ENCODE data around the gene TSHZ1. TPM values are rescaled to one million over a fixed set of nuclear protein-coding genes. Genes with fewer than 3 reads are reported as not detected.

The TSHZ1 gene
- total RNA-seq, 1 donor, result 13.4 TPM

DNA sequence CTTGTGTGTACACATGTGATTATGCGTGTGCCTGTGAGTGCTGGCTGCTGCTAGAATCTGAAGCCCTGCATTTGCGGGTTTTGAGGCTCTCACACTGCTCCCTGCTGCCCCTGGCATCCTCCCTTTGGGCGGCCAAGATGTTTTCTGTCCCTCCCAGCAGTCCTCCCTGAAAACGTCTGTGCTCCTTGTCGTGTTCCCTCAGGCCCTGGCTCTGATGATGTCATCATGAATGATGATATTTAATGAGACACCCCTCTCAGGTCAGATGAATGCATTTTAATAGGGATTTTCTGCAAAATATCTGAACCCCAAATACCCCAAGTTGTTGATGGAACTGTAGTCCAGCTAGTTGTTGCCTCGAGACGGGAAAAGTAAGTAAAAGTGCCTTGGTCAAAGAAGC, 73.1 kb downstream of the TSHZ1 start:
- no peak for DNase-seq (ENCODE audit: low read depth)
- TF ChIP-seq, protein P1, sequence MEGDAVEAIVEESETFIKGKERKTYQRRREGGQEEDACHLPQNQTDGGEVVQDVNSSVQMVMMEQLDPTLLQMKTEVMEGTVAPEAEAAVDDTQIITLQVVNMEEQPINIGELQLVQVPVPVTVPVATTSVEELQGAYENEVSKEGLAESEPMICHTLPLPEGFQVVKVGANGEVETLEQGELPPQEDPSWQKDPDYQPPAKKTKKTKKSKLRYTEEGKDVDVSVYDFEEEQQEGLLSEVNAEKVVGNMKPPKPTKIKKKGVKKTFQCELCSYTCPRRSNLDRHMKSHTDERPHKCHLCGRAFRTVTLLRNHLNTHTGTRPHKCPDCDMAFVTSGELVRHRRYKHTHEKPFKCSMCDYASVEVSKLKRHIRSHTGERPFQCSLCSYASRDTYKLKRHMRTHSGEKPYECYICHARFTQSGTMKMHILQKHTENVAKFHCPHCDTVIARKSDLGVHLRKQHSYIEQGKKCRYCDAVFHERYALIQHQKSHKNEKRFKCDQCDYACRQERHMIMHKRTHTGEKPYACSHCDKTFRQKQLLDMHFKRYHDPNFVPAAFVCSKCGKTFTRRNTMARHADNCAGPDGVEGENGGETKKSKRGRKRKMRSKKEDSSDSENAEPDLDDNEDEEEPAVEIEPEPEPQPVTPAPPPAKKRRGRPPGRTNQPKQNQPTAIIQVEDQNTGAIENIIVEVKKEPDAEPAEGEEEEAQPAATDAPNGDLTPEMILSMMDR (IDR thresholded peaks at IDR 0.05; ENCODE audit: insufficient read depth, low read depth, low read length), result no peak
- no peak overlapping the region for H3K4me3 ChIP-seq (ENCODE audit: low read depth, low read length)

DNA sequence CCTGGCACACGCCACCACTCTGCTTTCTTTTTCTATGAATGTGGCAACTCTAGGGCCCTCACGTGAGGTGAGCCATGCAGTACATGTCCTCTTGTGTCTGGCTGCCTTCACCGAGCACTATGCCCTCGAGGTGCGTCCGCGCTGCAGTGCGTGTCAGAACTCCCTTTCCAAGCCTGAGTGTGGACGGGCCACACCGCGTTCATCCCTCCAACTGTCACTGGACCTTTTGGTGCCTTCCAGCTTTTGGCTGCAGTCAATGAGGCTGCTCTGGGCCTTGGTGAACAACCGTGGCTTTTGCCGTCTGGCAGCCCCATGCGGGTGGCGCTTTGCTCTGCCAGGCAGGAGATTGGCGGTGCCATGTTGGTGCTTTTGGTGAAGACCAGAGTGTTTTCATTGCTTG, 74.0 kb downstream of the TSHZ1 start:
- no peak for DNase-seq (ENCODE audit: low read depth)
- no peak overlapping the region for H3K4me3 ChIP-seq (ENCODE audit: low read depth, low read length)
- TF ChIP-seq, protein P1 (IDR thresholded peaks at IDR 0.05; ENCODE audit: insufficient read depth, low read depth, low read length), result no peak

DNA sequence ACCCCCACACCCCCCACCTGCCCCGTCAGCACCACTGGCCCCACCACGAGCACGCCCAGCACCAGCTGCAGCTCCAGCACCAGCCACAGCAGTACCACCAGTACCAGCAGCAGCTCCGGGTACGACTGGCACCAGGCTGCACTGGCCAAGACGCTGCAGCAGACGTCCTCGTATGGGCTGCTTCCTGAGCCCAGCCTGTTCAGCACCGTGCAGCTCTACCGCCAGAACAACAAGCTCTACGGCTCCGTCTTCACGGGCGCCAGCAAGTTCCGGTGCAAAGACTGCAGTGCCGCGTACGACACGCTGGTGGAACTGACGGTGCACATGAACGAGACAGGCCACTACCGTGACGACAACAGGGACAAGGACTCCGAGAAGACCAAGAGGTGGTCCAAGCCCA, 75.3 kb downstream of the TSHZ1 start:
- no peak for DNase-seq (ENCODE audit: low read depth)
- TF ChIP-seq, protein P1 (IDR thresholded peaks at IDR 0.05; ENCODE audit: insufficient read depth, low read depth, low read length), result no peak
- H3K4me3 ChIP-seq (ENCODE audit: low read depth, low read length), result no peak overlapping the region

DNA sequence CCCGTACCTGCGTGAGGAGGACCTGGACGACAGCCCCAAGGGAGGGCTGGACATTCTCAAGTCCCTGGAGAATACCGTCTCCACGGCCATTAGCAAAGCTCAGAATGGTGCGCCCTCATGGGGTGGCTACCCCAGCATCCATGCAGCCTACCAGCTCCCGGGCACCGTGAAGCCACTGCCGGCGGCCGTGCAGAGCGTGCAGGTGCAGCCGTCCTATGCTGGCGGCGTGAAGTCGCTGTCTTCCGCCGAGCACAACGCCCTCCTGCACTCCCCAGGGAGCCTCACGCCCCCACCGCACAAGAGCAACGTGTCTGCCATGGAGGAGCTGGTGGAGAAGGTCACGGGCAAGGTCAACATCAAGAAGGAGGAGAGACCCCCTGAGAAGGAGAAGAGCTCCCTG, 76.4 kb downstream of the TSHZ1 start:
- TF ChIP-seq, protein P1 (IDR thresholded peaks at IDR 0.05; ENCODE audit: insufficient read depth, low read depth, low read length), result no peak
- DNase-seq (ENCODE audit: low read depth), result no peak
- no peak overlapping the region for H3K4me3 ChIP-seq (ENCODE audit: low read depth, low read length)

DNA sequence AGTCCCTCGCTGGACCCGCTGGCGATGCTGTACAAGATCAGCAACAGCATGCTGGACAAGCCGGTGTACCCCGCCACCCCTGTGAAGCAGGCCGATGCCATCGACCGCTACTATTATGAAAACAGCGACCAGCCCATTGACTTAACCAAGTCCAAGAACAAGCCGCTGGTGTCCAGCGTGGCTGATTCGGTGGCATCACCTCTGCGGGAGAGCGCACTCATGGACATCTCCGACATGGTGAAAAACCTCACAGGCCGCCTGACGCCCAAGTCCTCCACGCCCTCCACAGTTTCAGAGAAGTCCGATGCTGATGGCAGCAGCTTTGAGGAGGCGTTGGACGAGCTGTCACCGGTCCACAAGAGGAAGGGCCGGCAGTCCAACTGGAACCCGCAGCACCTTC, 77.1 kb downstream of the TSHZ1 start:
- H3K4me3 ChIP-seq (ENCODE audit: low read depth, low read length), result no peak overlapping the region
- DNase-seq (ENCODE audit: low read depth), result no peak
- TF ChIP-seq, protein P1 (IDR thresholded peaks at IDR 0.05; ENCODE audit: insufficient read depth, low read depth, low read length), result no peak

DNA sequence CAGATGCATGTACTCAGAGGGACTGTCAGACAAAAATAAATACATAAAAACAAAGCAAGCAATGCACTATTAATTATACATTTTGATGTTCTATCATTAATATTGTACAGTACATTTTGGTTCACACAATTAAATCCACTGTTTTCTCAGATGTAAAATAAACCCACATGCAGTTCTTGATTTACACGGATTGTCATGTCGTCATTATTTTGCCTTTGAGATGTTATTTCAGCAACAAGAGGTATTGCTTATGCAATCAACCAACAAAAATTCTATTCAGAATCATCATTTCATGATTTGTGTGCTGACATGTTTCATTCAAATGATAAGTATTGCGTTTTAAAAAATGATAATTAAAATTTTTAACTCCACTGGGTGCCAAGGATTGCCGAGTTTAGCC, 79.2 kb downstream of the TSHZ1 start:
- TF ChIP-seq, protein P1 (IDR thresholded peaks at IDR 0.05; ENCODE audit: insufficient read depth, low read depth, low read length), result no peak
- H3K4me3 ChIP-seq (ENCODE audit: low read depth, low read length), result no peak overlapping the region
- DNase-seq (ENCODE audit: low read depth), result no peak

DNA sequence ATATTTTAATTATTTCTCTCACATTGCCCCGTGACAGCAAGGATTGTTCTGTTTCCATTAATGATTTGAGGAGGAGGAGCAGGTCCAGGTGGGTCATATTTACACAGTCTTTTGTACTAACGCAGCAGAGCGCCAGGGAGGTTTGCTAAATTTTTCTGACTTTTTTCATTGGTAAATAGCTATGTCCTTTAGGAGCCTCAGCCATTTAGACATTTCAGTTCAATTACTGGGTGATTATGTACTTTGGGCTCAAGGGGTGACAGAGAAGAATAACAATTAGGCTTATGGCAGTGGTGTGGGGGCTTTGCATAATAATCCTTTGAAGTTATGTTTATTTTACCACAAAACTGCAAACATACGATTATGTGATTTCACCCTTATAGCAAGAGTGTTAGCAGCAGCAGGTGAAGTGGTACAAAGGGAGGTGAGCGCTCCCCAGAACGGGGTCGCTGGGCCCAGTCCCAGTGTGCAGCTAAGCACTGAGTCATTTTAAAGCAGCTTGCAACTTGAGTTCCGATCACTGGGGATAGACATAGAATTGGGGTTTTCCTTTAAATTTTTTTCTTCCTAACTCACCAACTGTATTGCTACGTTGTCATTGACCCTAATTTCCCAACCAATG, 80.3 kb downstream of the TSHZ1 start:
- DNase-seq (ENCODE audit: low read depth), result no peak
- TF ChIP-seq, protein P1 (IDR thresholded peaks at IDR 0.05; ENCODE audit: insufficient read depth, low read depth, low read length), result no peak
- no peak overlapping the region for H3K4me3 ChIP-seq (ENCODE audit: low read depth, low read length)

Measured in fibroblast of villous mesenchyme (primary cell).